NCI-H2196 treated with DMSO at 0.1 percent for 48 hours (cell line): ENCODE data around the gene NSMCE1.
A peak's percentile ranks its signal among the peaks of the same experiment; 100 is the strongest.
"Not testable (repeated sequence)": the region's sequence is repeated elsewhere in the genome, so short reads cannot be mapped to it uniquely, and the experiment has no call there.

Experiments used
- DNase-seq: peaks from one replicate; lab custom pipeline; 2025; ENCODE audit not compliant: unreplicated experiment; lab: John Stamatoyannopoulos, UW

The NSMCE1 gene

DNA sequence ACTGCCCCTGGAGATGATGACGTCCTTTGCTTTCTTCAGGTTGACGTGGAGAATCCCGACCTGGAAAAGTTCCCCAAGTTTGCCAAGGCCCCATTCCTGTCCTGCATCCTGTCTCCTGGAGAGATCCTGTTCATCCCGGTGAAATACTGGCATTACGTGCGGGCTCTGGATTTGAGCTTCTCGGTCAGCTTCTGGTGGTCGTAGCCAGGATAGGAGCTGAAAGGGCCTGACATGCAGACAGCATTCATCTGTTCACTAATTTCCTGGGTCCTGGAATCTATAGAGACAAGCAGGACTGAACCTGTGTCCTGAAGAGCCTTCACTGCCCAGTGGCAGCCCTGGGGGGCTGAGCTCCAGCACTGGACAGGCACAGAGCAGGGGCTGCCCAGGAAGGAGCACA lies 48.0 kb downstream of the NSMCE1 start:
- DNase-seq = no peak

- no peak for DNase-seq
These were observed 48.5 kb downstream of the NSMCE1 start for GRCh38 chr16:27220120-27220519.

DNA sequence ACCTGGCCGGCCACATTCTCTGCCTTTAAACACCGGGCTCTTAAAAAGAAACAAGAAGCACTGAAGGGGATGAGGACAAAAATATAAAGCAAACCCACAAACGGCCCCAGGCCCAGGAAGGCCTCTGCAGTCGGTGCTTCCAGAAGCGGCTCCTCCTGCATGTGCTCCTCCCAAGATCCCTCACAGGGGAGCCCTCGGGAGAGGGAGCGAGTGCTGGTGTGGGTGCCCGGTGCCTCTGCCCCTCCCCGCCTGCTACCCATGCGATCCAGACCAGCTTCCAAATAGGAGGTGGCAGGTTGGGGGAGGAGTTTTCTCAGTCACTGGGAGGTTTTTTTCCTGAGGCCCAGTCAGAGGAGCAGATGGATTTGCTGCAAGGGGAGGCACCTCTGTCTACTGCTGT lies 49.4 kb downstream of the NSMCE1 start:
- DNase-seq = no peak

GRCh38 chr16:27218756-27219155 lies 49.8 kb downstream of the NSMCE1 start:
- no peak for DNase-seq

DNA sequence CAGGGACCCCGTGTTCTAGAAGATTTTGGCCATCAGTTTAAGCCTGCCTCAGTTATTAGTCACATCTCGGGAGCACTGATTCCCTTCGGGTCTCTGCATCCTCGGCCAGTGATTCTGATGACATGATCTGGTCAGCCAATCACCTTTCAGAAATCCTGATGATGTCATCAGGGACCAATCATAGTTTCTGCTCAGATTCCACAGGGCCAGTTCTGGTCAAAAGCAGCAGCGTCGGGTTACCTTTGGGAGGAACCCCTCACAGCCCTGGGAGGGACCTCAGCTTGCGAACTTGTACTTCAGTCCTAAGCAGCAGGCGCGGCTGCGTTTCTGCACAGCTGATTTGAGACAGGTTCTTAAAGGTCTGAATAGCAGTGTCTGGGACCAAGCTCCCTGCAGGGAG lies 51.3 kb downstream of the NSMCE1 start:
- DNase-seq = peak; percentile 22

- no peak for DNase-seq
These were observed 52.2 kb downstream of the NSMCE1 start for GRCh38 chr16:27216297-27216885.

GRCh38 chr16:27215660-27216059 lies 52.9 kb downstream of the NSMCE1 start:
- DNase-seq = no peak

DNA sequence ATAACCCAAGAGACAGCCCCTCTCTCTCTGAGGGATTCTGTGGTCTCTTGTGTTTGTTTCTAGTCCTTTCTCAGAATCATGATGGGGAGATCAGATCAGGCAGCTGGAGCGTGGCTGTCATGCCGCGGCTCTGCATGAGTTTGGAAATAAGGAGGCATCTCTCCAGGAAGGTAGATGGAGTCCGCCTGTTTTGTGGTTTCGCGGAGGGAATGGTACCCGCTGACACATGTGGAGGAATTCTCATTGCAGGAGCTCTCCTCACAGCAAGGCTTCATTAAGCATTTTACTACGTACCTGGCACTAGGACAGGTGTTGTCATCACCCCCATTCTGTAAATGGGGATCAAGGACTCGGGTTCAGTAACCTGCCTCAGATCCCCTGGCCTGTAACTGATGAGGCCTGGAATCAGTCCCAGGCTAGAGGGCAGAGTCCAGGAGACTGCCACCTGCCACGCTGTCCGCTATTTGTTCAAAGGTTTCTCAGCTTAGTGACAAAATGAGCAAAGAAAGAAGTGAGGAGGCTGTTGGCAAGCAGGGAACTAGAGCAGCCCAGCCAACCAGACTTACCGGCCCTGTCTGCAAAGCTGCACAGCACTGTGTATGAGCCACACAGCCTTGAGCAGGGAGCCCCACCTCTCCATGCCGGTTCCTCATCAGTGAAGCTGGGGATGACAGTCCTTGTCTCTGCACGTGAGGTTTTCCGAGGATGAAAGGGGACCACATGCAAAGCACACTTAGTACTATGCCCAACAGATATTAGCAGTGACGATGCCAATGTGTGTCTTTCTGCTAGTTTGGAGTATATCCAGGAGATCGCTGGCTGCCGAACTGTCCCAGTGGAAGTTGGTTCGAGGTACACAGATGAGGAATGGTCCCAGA lies 54.2 kb downstream of the NSMCE1 start:
- DNase-seq = peak; percentile 10

GRCh38 chr16:27211026-27211425 lies 57.5 kb downstream of the NSMCE1 start:
- no peak for DNase-seq

DNA sequence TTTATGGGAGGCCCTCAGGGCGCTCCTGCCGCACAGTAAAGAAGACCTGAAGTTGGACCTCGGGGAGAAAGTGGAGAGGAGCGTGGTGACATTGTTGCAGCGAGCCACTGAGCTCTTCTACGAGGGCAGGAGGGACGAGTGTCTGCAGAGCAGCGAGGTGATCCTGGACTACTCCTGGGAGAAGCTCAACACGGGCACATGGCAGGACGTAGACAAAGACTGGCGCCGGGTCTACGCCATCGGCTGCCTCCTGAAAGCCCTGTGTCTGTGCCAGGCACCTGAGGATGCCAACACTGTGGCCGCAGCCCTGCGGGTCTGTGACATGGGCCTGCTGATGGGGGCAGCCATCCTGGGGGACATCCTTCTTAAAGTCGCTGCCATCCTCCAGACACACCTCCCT lies 58.4 kb downstream of the NSMCE1 start:
- no peak for DNase-seq

GRCh38 chr16:27209591-27209990 lies 59.0 kb downstream of the NSMCE1 start:
- no peak for DNase-seq

- DNase-seq = no peak
These were observed 59.8 kb downstream of the NSMCE1 start for GRCh38 chr16:27208796-27209195.

DNA sequence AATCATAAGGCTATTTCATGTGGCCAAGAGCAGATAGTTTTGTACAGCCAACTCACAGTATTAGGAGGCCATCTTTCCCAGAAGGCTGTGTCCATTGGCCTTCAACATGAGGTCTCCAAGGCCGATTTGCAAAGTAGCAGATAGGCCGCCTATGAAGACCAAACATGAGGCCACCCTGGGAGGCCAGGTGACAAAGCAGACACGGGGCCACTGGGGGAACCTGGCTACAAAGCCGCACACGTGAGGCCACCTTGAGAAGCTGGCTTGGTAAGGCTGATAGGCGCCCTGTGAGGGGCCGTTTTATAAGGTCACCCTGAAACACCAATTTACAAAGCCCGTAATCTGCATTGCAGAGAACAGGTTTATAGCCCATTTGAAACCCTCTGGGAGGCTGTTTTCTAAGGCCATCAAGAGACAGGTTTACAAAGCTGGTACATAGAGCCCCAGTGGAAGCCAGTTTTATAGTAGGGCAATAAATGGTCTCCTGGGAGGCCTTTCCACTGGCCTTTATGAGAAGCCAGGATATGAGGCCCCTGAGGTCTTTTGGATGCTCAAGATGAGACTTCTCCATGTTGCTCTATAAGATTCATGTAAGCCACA lies 60.4 kb downstream of the NSMCE1 start:
- DNase-seq = no peak

GRCh38 chr16:27207121-27207520 lies 61.5 kb downstream of the NSMCE1 start:
- not testable (repeated sequence) for DNase-seq

DNA sequence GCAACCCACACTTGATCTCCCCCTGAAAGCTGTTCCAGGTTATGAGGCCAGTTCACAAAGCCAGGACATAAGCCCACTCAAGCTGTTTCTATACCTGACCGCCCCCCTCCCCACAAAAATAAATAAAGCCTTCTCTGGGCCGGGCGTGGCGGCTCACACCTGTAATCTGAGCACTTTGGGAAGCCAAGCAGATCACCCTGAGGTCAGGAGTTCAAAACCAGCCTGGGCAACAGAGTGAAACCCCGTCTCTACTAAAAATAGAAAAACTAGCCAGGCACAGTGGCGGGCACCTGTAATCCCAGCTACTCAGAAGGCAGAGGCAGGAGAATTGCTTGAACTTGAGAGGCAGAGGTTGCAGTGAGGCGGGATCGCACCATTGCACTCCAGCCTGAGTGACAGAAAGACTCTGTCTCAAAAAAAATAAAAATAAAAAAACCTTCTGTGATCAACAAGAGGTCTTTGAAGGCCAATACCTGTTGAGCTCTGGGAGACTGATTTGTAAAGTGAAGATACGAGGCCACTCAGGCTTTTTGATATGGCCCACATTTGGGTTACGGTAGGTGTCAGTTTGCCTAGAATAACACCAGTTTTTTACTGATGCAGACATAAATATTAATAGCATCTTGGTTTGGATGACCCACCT lies 63.0 kb downstream of the NSMCE1 start:
- no peak for DNase-seq

- no peak for DNase-seq
These were observed 64.2 kb downstream of the NSMCE1 start for GRCh38 chr16:27204312-27204915.

- DNase-seq = peak; percentile 99
These were observed 64.9 kb downstream of the NSMCE1 start, which contains the start of gene KDM8 for GRCh38 chr16:27203507-27204311. Gene KDM8, plus strand, starts transcription at chr16:27203526. Its CDS starts 6,598 bp downstream, at chr16:27210124.

DNA sequence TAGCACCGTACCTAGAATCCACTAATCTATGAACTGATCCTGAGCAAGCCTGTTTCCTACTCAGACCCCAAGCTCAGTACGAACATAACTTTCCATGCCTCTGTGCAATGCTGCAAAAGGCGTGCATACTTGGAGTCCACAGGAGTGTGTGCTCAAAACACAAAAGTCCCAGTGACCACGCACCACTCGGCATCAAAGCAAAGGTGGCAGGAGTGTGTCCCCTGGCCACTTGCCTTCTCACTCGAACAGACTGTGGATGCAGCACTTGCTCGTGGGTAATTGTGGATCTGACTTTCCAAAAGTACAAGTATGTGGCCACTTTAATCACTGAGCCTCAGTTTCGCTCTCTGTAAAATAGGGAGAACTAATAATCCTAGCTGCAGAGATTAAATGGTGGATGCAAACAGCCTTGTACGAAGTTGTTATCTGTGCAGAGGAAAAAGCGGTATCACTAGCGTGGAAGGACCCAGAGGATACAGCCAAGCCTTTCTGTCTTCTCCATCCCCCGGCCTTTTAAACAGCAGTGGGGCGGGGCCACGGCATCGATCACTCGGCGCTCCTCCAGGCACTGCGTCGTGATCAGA lies 65.6 kb downstream of the NSMCE1 start:
- peak; percentile 91 for DNase-seq

GRCh38 chr16:27200914-27201313 lies 67.7 kb downstream of the NSMCE1 start:
- not testable (repeated sequence) for DNase-seq

- DNase-seq = no peak
These were observed 68.8 kb downstream of the NSMCE1 start for GRCh38 chr16:27199736-27200135.
